SK-N-SH treated with all-trans-retinoic acid at 6 μM for 48 hours (cell line): ENCODE results near the gene DENND1B.

Source experiments
- ATAC-seq: fragments of 200-7000 bp; cut with Tn5 transposase; 3 replicates; pipeline ENCODE4 v1.9.1; 2020; ENCODE audit warnings: mild to moderate bottlenecking, moderate library complexity
- ARNTL ChIP-seq: fragments of 450-650 bp; formaldehyde crosslinking; IDR thresholded peaks from 2 replicates; pipeline ENCODE4 v1.5.0; 2020; ENCODE audit warnings: low read depth, mild to moderate bottlenecking, moderate library complexity, borderline replicate concordance
- CREB5 ChIP-seq: fragments of 250-450 bp; sonication (Bioruptor Pico); IDR thresholded peaks from 2 replicates; pipeline ENCODE4 v1.5.1; 2020; ENCODE audit warnings: low read depth, mild to moderate bottlenecking, moderate library complexity
- CSDC2 ChIP-seq: fragments of 250-450 bp; sonication (Bioruptor Pico); IDR thresholded peaks from 2 replicates; pipeline ENCODE4 v1.5.0; 2020; ENCODE audit warnings: mild to moderate bottlenecking, moderate library complexity
- ESRRG ChIP-seq: fragments of 250-450 bp; sonication (Bioruptor Pico); IDR thresholded peaks from 2 replicates; pipeline ENCODE4 v1.6.1; 2021; ENCODE audit warnings: mild to moderate bottlenecking
- ISL1 ChIP-seq: fragments of 250-450 bp; sonication (Bioruptor Pico); IDR thresholded peaks from 2 replicates; pipeline ENCODE4 v2.1.2; 2022; ENCODE audit warnings: mild to moderate bottlenecking, moderate library complexity
- OSR1 ChIP-seq: fragments of 250-450 bp; sonication (Bioruptor Pico); IDR thresholded peaks from 2 replicates; pipeline ENCODE4 v1.8.0; 2022; ENCODE audit warnings: moderate library complexity, mild to moderate bottlenecking, inconsistent platforms
- PATZ1 ChIP-seq: fragments of 250-450 bp; sonication (Bioruptor Pico); IDR thresholded peaks from 2 replicates; pipeline ENCODE4 v1.8.0; 2020; ENCODE audit warnings: mild to moderate bottlenecking, moderate library complexity, borderline replicate concordance
- POU6F1 ChIP-seq: fragments of 250-450 bp; sonication (Bioruptor Pico); IDR thresholded peaks from 2 replicates; pipeline ENCODE4 v1.8.0; 2021; ENCODE audit warnings: low read depth, mild to moderate bottlenecking, moderate library complexity, borderline replicate concordance
- RARB ChIP-seq: fragments of 250-450 bp; sonication (Bioruptor Pico); IDR thresholded peaks from 2 replicates; pipeline ENCODE4 v1.8.0; 2021; ENCODE audit warnings: mild to moderate bottlenecking, moderate library complexity
- SNAI2 ChIP-seq: fragments of 250-450 bp; sonication (Bioruptor Pico); IDR thresholded peaks from 2 replicates; pipeline ENCODE4 v1.5.0; 2020; ENCODE audit warnings: mild to moderate bottlenecking, moderate library complexity
- TCF4 ChIP-seq: fragments of 250-450 bp; sonication (Bioruptor Pico); IDR thresholded peaks from 2 replicates; pipeline ENCODE4 v1.8.0; 2021; ENCODE audit warnings: mild to moderate bottlenecking, moderate library complexity, borderline replicate concordance
- TOX ChIP-seq: fragments of 250-450 bp; sonication (Bioruptor Pico); IDR thresholded peaks from 2 replicates; pipeline ENCODE4 v1.8.0; 2021; ENCODE audit warnings: mild to moderate bottlenecking, moderate library complexity, borderline replicate concordance
- TSHZ2 ChIP-seq: fragments of 250-450 bp; sonication (Bioruptor Pico); IDR thresholded peaks from 2 replicates; pipeline ENCODE4 v1.5.0; 2020; ENCODE audit warnings: mild to moderate bottlenecking, moderate library complexity
- ZC3H10 ChIP-seq: fragments of 250-450 bp; sonication (Bioruptor Pico); IDR thresholded peaks from 2 replicates; pipeline ENCODE4 v1.5.1; 2021; ENCODE audit warnings: mild to moderate bottlenecking, moderate library complexity
- ZFP30 ChIP-seq: fragments of 450-650 bp; formaldehyde crosslinking; IDR thresholded peaks from 2 replicates; pipeline ENCODE4 v1.5.0; 2022; ENCODE audit warnings: mild to moderate bottlenecking, moderate library complexity
- ZNF70 ChIP-seq: fragments of 450-650 bp; formaldehyde crosslinking; IDR thresholded peaks from 2 replicates; pipeline ENCODE4 v1.5.0; 2020; ENCODE audit warnings: mild to moderate bottlenecking, moderate library complexity
- ZNF8 ChIP-seq: fragments of 450-650 bp; formaldehyde crosslinking; IDR thresholded peaks from 2 replicates; pipeline ENCODE4 v1.5.0; 2020; ENCODE audit warnings: mild to moderate bottlenecking, moderate library complexity

DENND1B gene

GRCh38 chr1:197660389-197660788, 114.9 kb downstream of the DENND1B start:
- ATAC-seq = peak; percentile 46
- TF ChIP-seq ZNF70 (CRISPR knock-in tag) (no peak), POU6F1 (CRISPR knock-in tag) (no peak), TSHZ2 (no peak), CREB5 (CRISPR knock-in tag) (no peak), ZC3H10 (CRISPR knock-in tag) (no peak), ZFP30 (CRISPR knock-in tag) (no peak), TOX (CRISPR knock-in tag) (no peak), ARNTL (CRISPR knock-in tag) (no peak), ZNF8 (CRISPR knock-in tag) (no peak), TCF4 (CRISPR knock-in tag) (no peak), RARB (CRISPR knock-in tag) (no peak), PATZ1 (CRISPR knock-in tag) (no peak)

- ATAC-seq = no peak
- TF ChIP-seq ZC3H10 (CRISPR knock-in tag) (no peak), POU6F1 (CRISPR knock-in tag) (no peak), ESRRG (CRISPR knock-in tag) (no peak), SNAI2 (CRISPR knock-in tag) (no peak), TCF4 (CRISPR knock-in tag) (no peak), ZNF70 (CRISPR knock-in tag) (no peak), ZNF8 (CRISPR knock-in tag) (no peak), ISL1 (CRISPR knock-in tag) (no peak), CSDC2 (no peak), RARB (CRISPR knock-in tag) (no peak)
- TF ChIP-seq, all 23 proteins: peak for 0
Measured at GRCh38 chr1:197659171-197659570, 116.1 kb downstream of the DENND1B start.

- TF ChIP-seq ESRRG (CRISPR knock-in tag) = no peak
- TF ChIP-seq OSR1 (CRISPR knock-in tag) = no peak
- TF ChIP-seq ISL1 (CRISPR knock-in tag) = no peak
- no peak for TF ChIP-seq ZFP30 (CRISPR knock-in tag)
- no peak for TF ChIP-seq POU6F1 (CRISPR knock-in tag)
- no peak for ATAC-seq
Measured at GRCh38 chr1:197649188-197649587, 126.1 kb downstream of the DENND1B start.
